Effector memory CD4-positive, alpha-beta T cell (primary cell): ENCODE results near the gene MAPK10.

ENCODE experiments used
- DNase-seq, 3 donors: peaks; one replicate each; pipeline ENCODE4 v3.0.0-alpha.2; 2020
- H3K27ac ChIP-seq: 2 replicates; pipeline ENCODE4 v1.7.0; 2013; ENCODE audit warnings: mild to moderate bottlenecking, low read length, moderate library complexity; ENCODE audit not compliant: insufficient read depth, poor library complexity, severe bottlenecking
- H3K27me3 ChIP-seq: replicated peaks from 2 replicates; pipeline ENCODE4 v1.7.0; 2013; ENCODE audit warnings: mild to moderate bottlenecking, low read length; ENCODE audit not compliant: insufficient read depth, control insufficient read depth, poor library complexity, severe bottlenecking
- H3K36me3 ChIP-seq: 2 replicates; pipeline ENCODE4 v1.7.0; 2013; ENCODE audit warnings: mild to moderate bottlenecking, low read length, moderate library complexity; ENCODE audit not compliant: control insufficient read depth, insufficient read depth
- H3K4me1 ChIP-seq: 2 replicates; pipeline ENCODE4 v1.7.0; 2013; ENCODE audit warnings: low read length, mild to moderate bottlenecking; ENCODE audit not compliant: control insufficient read depth, insufficient read depth, poor library complexity, severe bottlenecking
- H3K4me3 ChIP-seq: 2 replicates; pipeline ENCODE4 v1.7.0; 2013; ENCODE audit warnings: low read length, low read depth, mild to moderate bottlenecking; ENCODE audit not compliant: insufficient read depth, poor library complexity, severe bottlenecking
- H3K9me3 ChIP-seq: 2 replicates; pipeline ENCODE4 v1.7.0; 2013; ENCODE audit warnings: mild to moderate bottlenecking, low read length, moderate library complexity; ENCODE audit not compliant: control insufficient read depth

The MAPK10 gene

GRCh38 chr4:86326400-86326799 lies 33.5 kb downstream of the MAPK10 start:
- no peaks in the 10 kb centered on the region for H3K27me3 ChIP-seq
- no peaks in the 10 kb centered on the region for H3K36me3 ChIP-seq
- H3K4me3 ChIP-seq, result no peak overlapping the region
- H3K4me1 ChIP-seq, result no peaks in the 10 kb centered on the region
- no peaks in the 10 kb centered on the region for H3K9me3 ChIP-seq
- DNase-seq, result no peak
- H3K27ac ChIP-seq, result no peak overlapping the region

- no peak overlapping the region for H3K27ac ChIP-seq
- no peaks in the 10 kb centered on the region for H3K36me3 ChIP-seq
- no peaks in the 10 kb centered on the region for H3K4me1 ChIP-seq
- no peaks in the 10 kb centered on the region for H3K9me3 ChIP-seq
- DNase-seq, result no peak
- no peaks in the 10 kb centered on the region for H3K27me3 ChIP-seq
- no peak overlapping the region for H3K4me3 ChIP-seq
Measured at GRCh38 chr4:86319390-86319789, 40.5 kb downstream of the MAPK10 start.

GRCh38 chr4:86315579-86315978 lies 44.3 kb downstream of the MAPK10 start:
- no peaks in the 10 kb centered on the region for H3K27me3 ChIP-seq
- no peak overlapping the region for H3K4me3 ChIP-seq
- H3K4me1 ChIP-seq, result no peaks in the 10 kb centered on the region
- H3K36me3 ChIP-seq, result no peaks in the 10 kb centered on the region
- no peaks in the 10 kb centered on the region for H3K9me3 ChIP-seq
- no peak for DNase-seq
- no peak overlapping the region for H3K27ac ChIP-seq

DNA sequence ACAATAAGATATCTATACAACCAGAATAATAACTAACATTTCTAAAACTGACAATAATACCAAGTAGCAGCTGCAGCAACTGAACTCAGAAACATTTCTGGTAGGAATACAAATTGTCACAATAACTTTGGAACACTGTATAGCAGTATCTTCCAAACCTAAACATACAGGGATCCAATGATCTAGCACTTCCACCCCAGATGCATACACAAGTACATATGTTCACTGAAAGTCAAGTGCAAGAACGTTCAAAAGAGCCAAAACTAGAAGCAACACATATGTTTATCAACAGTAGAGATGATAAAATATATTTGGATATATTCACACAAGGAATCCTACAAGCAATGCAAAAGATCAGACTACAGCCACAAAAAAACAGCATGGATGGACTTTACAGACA lies 46.2 kb downstream of the MAPK10 start:
- Histone ChIP-seq H3K4me3 (no peak overlapping the region), H3K9me3 (no peaks in the 10 kb centered on the region), H3K36me3 (no peaks in the 10 kb centered on the region), H3K27me3 (no peaks in the 10 kb centered on the region), H3K27ac (no peak overlapping the region), H3K4me1 (no peaks in the 10 kb centered on the region)
- DNase-seq, result no peak

GRCh38 chr4:86307432-86307831 lies 52.4 kb downstream of the MAPK10 start:
- Histone ChIP-seq H3K27ac (no peak overlapping the region), H3K27me3 (no peaks in the 10 kb centered on the region), H3K4me1 (no peaks in the 10 kb centered on the region), H3K4me3 (no peak overlapping the region), H3K9me3 (no peaks in the 10 kb centered on the region), H3K36me3 (no peaks in the 10 kb centered on the region)
- no peak for DNase-seq

GRCh38 chr4:86306816-86307215 lies 53.0 kb downstream of the MAPK10 start:
- Histone ChIP-seq H3K27me3 (no peaks in the 10 kb centered on the region), H3K4me1 (no peaks in the 10 kb centered on the region), H3K36me3 (no peaks in the 10 kb centered on the region), H3K4me3 (no peak overlapping the region), H3K27ac (no peak overlapping the region), H3K9me3 (no peaks in the 10 kb centered on the region)
- no peak for DNase-seq

DNA sequence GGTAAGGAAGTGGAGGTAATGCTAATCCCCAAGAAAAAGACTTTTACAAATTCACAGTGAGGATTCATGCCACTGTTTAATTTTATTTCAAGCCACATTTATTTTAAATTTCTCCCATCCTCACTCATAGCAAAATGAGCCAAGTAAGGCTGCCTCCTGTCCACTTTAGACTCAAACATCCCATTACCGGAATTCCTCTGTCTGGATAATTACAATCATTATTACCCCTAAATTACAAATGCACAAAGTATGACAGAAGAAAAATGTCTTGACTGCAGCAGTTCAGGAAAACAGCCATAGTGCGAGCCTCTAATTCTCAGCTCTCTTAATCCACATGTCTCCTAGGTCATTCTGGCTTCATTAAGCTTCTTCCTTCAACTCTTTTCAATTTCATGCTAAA lies 57.0 kb downstream of the MAPK10 start:
- Histone ChIP-seq H3K4me3 (no peak overlapping the region), H3K36me3 (no peaks in the 10 kb centered on the region), H3K27ac (no peak overlapping the region), H3K27me3 (no peaks in the 10 kb centered on the region), H3K9me3 (no peaks in the 10 kb centered on the region), H3K4me1 (no peaks in the 10 kb centered on the region)
- no peak for DNase-seq

GRCh38 chr4:86302251-86302650 lies 57.6 kb downstream of the MAPK10 start:
- Histone ChIP-seq H3K27me3 (no peaks in the 10 kb centered on the region), H3K27ac (no peak overlapping the region), H3K4me1 (no peaks in the 10 kb centered on the region), H3K9me3 (no peaks in the 10 kb centered on the region), H3K4me3 (no peak overlapping the region), H3K36me3 (no peaks in the 10 kb centered on the region)
- DNase-seq, result no peak

DNA sequence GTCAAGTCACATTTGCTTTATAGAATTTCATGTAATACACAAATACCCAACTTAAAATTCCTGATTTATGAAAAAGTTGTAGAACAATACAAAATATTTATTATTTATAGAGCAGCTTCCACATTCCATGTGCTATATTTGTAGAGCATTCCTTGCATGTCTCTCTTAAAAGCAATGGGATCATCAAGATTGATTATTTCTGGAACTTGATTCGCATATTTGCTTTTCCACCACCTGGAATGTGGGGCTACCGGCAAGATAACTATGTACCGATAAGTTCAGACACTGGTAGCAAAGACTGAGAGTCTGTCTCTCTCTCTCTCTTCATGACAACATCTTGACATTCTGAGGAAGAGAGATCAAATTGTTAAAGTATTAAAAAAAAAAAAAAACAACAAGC lies 59.3 kb downstream of the MAPK10 start:
- Histone ChIP-seq H3K4me1 (no peaks in the 10 kb centered on the region), H3K9me3 (no peaks in the 10 kb centered on the region), H3K36me3 (no peaks in the 10 kb centered on the region), H3K4me3 (no peak overlapping the region), H3K27me3 (no peaks in the 10 kb centered on the region), H3K27ac (no peak overlapping the region)
- DNase-seq, result no peak

DNA sequence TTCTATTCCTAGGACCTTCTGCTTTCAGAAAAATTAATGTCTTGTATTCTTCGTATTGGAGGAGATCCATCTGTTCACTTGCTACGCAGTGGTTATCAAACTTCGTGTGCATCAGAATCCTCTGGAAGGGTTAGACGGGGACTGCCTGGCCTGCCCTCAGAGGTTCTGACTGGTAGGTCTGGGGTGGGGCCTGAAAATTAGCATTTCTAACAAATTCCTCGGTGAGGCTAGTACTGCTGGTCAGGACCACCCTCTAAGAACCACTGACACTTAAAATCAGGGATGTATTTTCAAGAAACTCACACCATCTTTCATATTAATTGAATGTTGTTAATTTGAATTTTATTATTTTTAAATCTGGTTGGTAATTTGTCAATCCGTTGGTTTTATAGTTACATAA lies 63.0 kb downstream of the MAPK10 start:
- DNase-seq, result no peak
- Histone ChIP-seq H3K36me3 (no peaks in the 10 kb centered on the region), H3K4me3 (no peak overlapping the region), H3K9me3 (no peaks in the 10 kb centered on the region), H3K27ac (no peak overlapping the region), H3K4me1 (no peaks in the 10 kb centered on the region), H3K27me3 (no peaks in the 10 kb centered on the region)

DNA sequence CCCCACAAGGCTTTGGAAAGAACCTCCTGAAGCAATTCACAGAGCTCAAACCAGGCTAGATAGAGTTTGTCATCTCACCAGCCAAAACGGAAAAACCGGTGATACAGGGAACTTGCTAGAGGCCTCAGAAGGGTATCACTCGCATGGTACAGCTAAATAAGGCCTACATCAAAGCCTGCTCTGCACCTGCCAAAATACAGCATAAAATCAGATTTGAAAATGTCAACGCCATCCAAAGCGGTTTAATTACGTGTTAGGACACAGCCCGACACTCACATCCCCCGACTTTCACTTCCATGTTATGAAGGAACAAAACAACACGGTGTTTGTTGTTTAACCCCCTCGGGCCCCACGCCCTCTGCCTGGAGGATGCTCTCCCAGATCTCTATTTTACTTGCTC lies 65.0 kb downstream of the MAPK10 start:
- Histone ChIP-seq H3K4me1 (no peaks in the 10 kb centered on the region), H3K27me3 (no peaks in the 10 kb centered on the region), H3K9me3 (no peaks in the 10 kb centered on the region), H3K27ac (no peak overlapping the region), H3K4me3 (no peak overlapping the region), H3K36me3 (no peaks in the 10 kb centered on the region)
- no peak for DNase-seq
